Small intestine (tissue), 7 donors: ENCODE results near the gene HEATR3. TPM values are rescaled to one million over a fixed set of nuclear protein-coding genes. Genes with fewer than 3 reads are reported as not detected.

ENCODE experiments used
- DNase-seq, 2 donors: peaks; one replicate each; pipeline versions ENCODE4 v3.0.0 to v3.0.0-alpha.2; 2013
- FAIRE-seq: peaks from 2 replicates; lab custom pipeline; 2012; peaks lifted over from hg19 to GRCh38; lab: Jason Lieb, UNC
- H3K27ac ChIP-seq, 3 donors: one replicate each; pipeline ENCODE4 v1.5.1; 2013; ENCODE audit warnings: low read length in 2 of 3, mild to moderate bottlenecking in 2 of 3, control low read depth in 1 of 3, inconsistent platforms in 1 of 3, low read depth in 1 of 3, moderate library complexity in 1 of 3
- H3K27me3 ChIP-seq, 3 donors: one replicate each; pipeline ENCODE4 v1.6.1; 2013; ENCODE audit warnings: low read length in 3 of 3, inconsistent platforms in 1 of 3; ENCODE audit not compliant: control insufficient read depth in 3 of 3, insufficient read depth in 3 of 3
- H3K36me3 ChIP-seq, 3 donors: one replicate each; pipeline ENCODE4 v1.6.1; 2013; ENCODE audit warnings: low read length in 3 of 3, inconsistent platforms in 1 of 3, low read depth in 1 of 3, mild to moderate bottlenecking in 1 of 3, moderate library complexity in 1 of 3; ENCODE audit not compliant: control insufficient read depth in 3 of 3, insufficient read depth in 2 of 3
- H3K4me1 ChIP-seq, 3 donors: one replicate each; pipeline ENCODE4 v1.6.1; 2013; ENCODE audit warnings: low read length in 2 of 3, inconsistent platforms in 1 of 3, low read depth in 1 of 3, mild to moderate bottlenecking in 1 of 3, moderate library complexity in 1 of 3; ENCODE audit not compliant: control insufficient read depth in 3 of 3, insufficient read depth in 2 of 3
- H3K4me3 ChIP-seq, 3 donors: one replicate each; pipeline ENCODE4 v1.5.1; 2013; ENCODE audit warnings: low read length in 3 of 3, control low read depth in 1 of 3, inconsistent platforms in 1 of 3, low read depth in 1 of 3, mild to moderate bottlenecking in 1 of 3, moderate library complexity in 1 of 3
- H3K9me3 ChIP-seq, 2 donors: one replicate each; pipeline ENCODE4 v1.6.1; 2013; ENCODE audit warnings: low read depth in 1 of 2, low read length in 1 of 2; ENCODE audit not compliant: control insufficient read depth in 2 of 2, insufficient read depth in 1 of 2
- WGBS, 3 donors: extraction: QIAGEN DNeasy Blood & Tissue Kit; methylation state at CpG; one replicate each; pipeline ENCODE4 v1.1.7; 2013; 5-methylcytosine and 5-hydroxymethylcytosine counted together
- polyA plus RNA-seq, 4 donors: library from polyadenylated mRNA; stranded (reverse) in 3 of 4; unstranded in 1 of 4; fragments of 200-250 nt in 3 of 4; fragments of 120-200 nt in 1 of 4; gene quantifications; one replicate each; pipeline versions ENCODE4 v1.2.1 to v1.2.3, GENCODE V29; 2013
- donor health status: healthy with polysubstance abuse.
- donor health status: control.
- donor health status: control.
- donor health status: Bipolar disorder and iron deficiency.
- donor health status: healthy.

Gene HEATR3
- polyA plus RNA-seq, 4 donors, result 11.3 to 14.3 (median 12.1) TPM

DNA sequence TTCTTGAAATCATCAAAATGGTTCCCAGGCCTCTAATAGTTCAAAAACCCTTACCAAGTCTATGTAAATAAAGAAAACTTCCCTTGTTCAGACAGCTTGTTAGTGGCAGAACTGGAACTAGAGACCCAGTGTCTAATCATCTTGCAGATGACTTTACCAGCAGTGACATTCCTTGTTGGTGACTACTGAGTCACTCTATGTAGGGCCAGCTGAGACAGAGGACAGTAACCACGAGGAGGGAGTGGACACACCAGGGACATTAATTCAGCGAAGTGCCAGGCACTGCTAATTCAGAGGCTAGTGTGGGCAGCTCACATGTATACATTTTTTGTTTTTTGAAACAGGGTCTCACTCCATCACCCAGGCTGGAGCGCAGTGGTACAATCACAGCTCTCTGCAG, 6.1 kb upstream of the HEATR3 start:
- 63 to 86% (median 76%) methylated on average over 3 of the region's 3 CpGs for WGBS, 3 donors
- H3K4me3 ChIP-seq, result no peak overlapping the region
- no peaks in the 10 kb centered on the region for H3K27me3 ChIP-seq
- H3K4me1 ChIP-seq, result no peaks in the 10 kb centered on the region
- no peak overlapping the region for H3K27ac ChIP-seq
- H3K36me3 ChIP-seq, result no peaks in the 10 kb centered on the region
- DNase-seq (no peak), FAIRE-seq (no peak)
- peaks cover 2 to 8% of the 10 kb centered on the region in 2 donors for H3K9me3 ChIP-seq

- FAIRE-seq (no peak), DNase-seq (no peak)
- no peaks in the 10 kb centered on the region for H3K4me1 ChIP-seq
- peaks cover 0 to 3% of the 10 kb centered on the region in 2 donors for H3K9me3 ChIP-seq
- H3K4me3 ChIP-seq, result no peak overlapping the region
- no peaks in the 10 kb centered on the region for H3K36me3 ChIP-seq
- no peaks in the 10 kb centered on the region for H3K27me3 ChIP-seq
- no peak overlapping the region for H3K27ac ChIP-seq
- 44 to 82% (median 52%) methylated on average over 1 of the region's 1 CpG for WGBS, 3 donors
Observed at GRCh38 chr16:50061326-50061725, 4.4 kb upstream of the HEATR3 start.

GRCh38 chr16:50065241-50065623, 538 bp upstream of the HEATR3 start:
- H3K36me3 ChIP-seq, result peaks cover 0 to 4% (median 0%) of the 10 kb centered on the region in 3 donors
- no peaks in the 10 kb centered on the region for H3K9me3 ChIP-seq
- peaks cover 0 to 7% (median 0%) of the 10 kb centered on the region in 3 donors for H3K4me1 ChIP-seq
- DNase-seq, result no peak
- 81 to 85% (median 83%) methylated on average over 8 of the region's 8 CpGs for WGBS, 3 donors
- FAIRE-seq, result no peak
- no peaks in the 10 kb centered on the region for H3K27me3 ChIP-seq
- peak overlapping the region in 2 of 3 donors; percentile 51 to 62 for H3K27ac ChIP-seq
- H3K4me3 ChIP-seq, result peak overlapping the region in 1 of 3 donors; percentile 70

DNA sequence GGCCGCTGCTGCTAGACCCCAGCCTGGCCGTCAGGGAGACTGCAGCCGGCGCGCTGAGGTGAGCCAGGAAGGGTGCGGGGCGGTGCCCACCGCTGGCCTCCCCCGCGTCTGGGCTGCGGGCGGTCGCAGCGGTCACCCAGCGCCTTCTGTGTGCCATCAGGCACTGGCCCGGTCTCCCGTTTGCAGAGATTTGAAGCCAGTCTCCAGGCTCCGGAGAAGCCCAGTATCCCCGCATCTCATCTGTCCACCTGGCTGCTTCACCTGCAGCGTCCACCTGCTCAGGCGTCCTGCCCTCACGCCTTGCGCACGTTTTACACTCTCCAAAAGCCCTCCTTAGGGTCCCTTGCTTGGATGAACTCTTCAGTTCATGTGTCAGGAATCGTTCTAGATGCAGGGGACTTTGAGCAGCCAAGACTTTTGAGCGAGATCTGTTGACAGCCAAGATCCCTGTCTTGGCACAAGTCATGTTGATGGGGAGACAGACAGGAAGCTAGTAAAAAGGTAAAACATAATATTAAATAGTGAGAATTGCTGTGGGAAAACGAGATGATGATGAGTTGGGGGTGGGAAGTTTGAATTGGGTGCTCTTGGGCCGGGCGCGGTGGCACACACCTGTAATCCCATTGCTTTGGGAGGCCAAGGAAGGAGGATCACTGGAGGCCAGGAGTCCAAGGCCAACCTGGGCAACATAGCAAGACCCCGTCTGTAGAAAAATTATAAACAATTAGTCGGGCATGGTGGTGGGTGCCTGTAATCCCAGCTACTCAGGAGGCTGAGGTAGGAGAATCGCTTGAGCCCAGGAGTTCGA, 916 bp downstream of the HEATR3 start:
- 21 to 25% (median 24%) methylated on average over 31 to 34 of the region's 34 CpGs for WGBS, 3 donors

DNA sequence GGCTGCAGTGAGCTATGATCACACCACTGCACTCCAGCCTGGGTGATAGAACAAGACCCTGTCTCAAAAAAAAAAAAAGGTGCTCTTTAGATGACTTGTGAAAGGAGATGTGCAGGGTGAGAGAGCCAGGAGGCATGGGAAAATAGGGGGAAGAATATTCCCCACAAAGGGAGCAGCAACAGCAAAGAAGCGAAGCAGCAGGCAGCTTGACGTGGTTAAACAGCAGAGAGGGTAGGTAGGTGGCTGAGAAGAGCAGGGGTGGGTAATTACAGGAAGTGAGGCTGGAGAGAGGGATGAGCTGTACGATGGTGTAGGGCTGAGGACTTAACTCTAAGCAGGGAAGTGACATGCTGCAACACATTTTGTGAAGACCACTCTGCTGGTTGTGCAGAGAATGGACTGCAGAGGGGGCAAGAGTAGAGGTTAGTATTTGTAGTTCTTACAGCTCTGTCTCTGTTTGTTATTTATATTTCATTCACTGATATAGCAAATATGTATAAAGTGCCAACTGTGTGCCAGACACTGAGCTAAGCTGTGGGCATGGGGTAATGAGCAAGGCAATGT, 1.6 kb downstream of the HEATR3 start:
- no peak for FAIRE-seq
- DNase-seq, result peak; percentile 11 to 29
- H3K4me3 ChIP-seq, result no peak overlapping the region

More for the DNA sequence above, 916 bp downstream of the HEATR3 start:
- FAIRE-seq, result no peak
- Histone ChIP-seq H3K27me3 (no peaks in the 10 kb centered on the region), H3K27ac (peak overlapping the region; percentile 5 to 99 (median 28)), H3K9me3 (no peaks in the 10 kb centered on the region), H3K36me3 (peaks cover 0 to 10% (median 0%) of the 10 kb centered on the region in 3 donors), H3K4me1 (peaks cover 0 to 7% (median 0%) of the 10 kb centered on the region in 3 donors), H3K4me3 (peak overlapping the region; percentile 70 to 85 (median 75))
- DNase-seq, result no peak

DNA sequence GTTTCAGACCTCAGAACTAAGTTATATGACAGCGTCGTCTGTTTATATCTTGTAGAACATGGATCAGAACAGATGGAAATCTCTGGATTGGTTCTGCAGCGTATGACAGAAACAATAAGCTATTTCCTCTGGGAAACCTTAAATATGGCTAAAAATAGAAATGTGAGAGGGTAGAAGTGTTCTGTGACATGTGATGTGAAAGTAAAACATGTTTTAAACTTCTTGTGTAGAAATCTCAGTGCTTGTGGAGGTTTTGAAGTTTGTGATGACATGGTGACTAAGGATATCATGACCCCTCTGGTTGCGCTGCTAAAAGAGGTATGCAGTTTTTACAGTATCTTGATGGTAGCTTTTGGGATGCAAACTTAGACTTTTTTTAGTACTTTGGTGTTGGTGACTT, 2.8 kb downstream of the HEATR3 start:
- Histone ChIP-seq H3K9me3 (no peaks in the 10 kb centered on the region), H3K27me3 (no peaks in the 10 kb centered on the region), H3K36me3 (peaks cover 0 to 10% (median 2%) of the 10 kb centered on the region in 3 donors), H3K4me1 (peaks cover 0 to 7% (median 0%) of the 10 kb centered on the region in 3 donors), H3K4me3 (no peak overlapping the region), H3K27ac (no peak overlapping the region)
- DNase-seq (no peak), FAIRE-seq (no peak)
- WGBS, 3 donors, result 82 to 93% (median 85%) methylated on average over 4 of the region's 4 CpGs

More for the DNA sequence above, 1.6 kb downstream of the HEATR3 start:
- peaks cover 0 to 7% (median 0%) of the 10 kb centered on the region in 3 donors for H3K4me1 ChIP-seq
- H3K36me3 ChIP-seq, result peaks cover 0 to 10% (median 0%) of the 10 kb centered on the region in 3 donors
- H3K9me3 ChIP-seq, result no peaks in the 10 kb centered on the region
- H3K27ac ChIP-seq, result no peak overlapping the region
- WGBS, 3 donors, result 41 to 52% (median 42%) methylated on average over 3 of the region's 3 CpGs
- no peaks in the 10 kb centered on the region for H3K27me3 ChIP-seq

DNA sequence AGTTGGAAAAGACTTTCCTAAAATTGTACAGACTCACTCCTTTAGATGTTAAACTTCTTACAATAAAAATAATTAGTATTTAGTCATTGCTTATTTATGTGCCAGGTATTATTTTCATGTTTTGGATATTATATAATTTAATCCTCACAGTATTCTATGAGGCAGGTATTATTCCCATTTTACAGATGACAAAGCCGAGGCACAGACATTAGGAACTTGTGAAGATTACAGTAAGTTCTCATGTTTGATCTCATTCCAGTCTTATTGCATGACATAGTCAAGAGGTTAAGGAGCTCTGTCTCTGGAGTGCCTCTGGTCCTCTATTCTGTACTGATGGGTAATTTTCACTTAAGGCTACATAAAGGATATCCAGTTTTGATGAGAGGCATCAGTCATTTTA, 3.3 kb downstream of the HEATR3 start:
- H3K27me3 ChIP-seq, result no peaks in the 10 kb centered on the region
- FAIRE-seq, result no peak
- H3K27ac ChIP-seq, result no peak overlapping the region
- H3K36me3 ChIP-seq, result peaks cover 0 to 10% (median 2%) of the 10 kb centered on the region in 3 donors
- no peaks in the 10 kb centered on the region for H3K9me3 ChIP-seq
- no peak overlapping the region for H3K4me3 ChIP-seq
- H3K4me1 ChIP-seq, result peaks cover 0 to 7% (median 0%) of the 10 kb centered on the region in 3 donors
- 90 to 100% (median 95%) methylated on average over 1 of the region's 1 CpG for WGBS, 3 donors
- no peak for DNase-seq

DNA sequence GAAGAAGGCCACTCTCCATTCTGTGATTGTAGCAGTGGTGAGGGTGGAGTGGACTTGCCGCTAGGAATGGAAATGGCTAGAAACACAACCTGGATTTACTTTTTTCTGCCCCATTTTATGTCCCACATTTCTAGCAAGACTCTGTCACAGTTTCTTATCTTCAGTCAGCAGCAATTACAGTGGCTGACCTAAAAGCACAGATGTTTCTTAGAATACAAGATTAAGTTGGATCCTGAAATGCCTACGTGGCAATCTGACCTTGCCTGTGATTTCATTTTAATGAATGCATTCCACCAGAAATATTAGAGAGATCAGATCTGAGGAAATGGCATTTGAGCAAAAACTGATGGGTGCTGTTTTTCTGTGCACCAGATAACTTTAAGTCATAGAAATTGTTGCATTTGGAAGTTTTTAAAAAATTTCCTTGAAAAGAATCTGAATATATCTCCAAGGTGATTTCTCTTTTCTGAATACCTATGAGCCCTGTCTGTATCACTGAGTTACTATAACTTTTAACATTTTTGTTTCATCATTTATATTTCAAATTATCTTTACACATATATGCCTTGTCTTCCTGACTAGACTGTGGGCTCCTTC, 5.4 kb downstream of the HEATR3 start:
- DNase-seq, result no peak
- WGBS, 3 donors, result 68 to 73% (median 69%) methylated on average over 2 of the region's 2 CpGs
- H3K36me3 ChIP-seq, result peaks cover 0 to 12% (median 5%) of the 10 kb centered on the region in 3 donors

More for the DNA sequence above, 5.4 kb downstream of the HEATR3 start:
- H3K4me3 ChIP-seq, result no peak overlapping the region
- H3K27ac ChIP-seq, result no peak overlapping the region
- no peaks in the 10 kb centered on the region for H3K27me3 ChIP-seq
- FAIRE-seq, result no peak
- H3K9me3 ChIP-seq, result no peaks in the 10 kb centered on the region
- H3K4me1 ChIP-seq, result peaks cover 0 to 7% (median 0%) of the 10 kb centered on the region in 3 donors
